ENCODE results near the gene DMXL2. TPM values are rescaled to one million over a fixed set of nuclear protein-coding genes. Genes with fewer than 3 reads are reported as not detected.
"Not testable (repeated sequence)": the region's sequence is repeated elsewhere in the genome, so short reads cannot be mapped to it uniquely, and the experiment has no call there.

The DMXL2 gene
- polyA plus RNA-seq, 1 donor = 66.9 TPM

- WGBS (ENCODE audit: insufficient coverage, low lambda C conversion rate) = 67% methylated on average over 3 of the region's 4 CpGs
- H3K4me3 ChIP-seq (ENCODE audit: low read length) = no peak overlapping the region
- DNase-seq = peak; percentile 66 to 67
- no peaks in the 10 kb centered on the region for H3K9me3 ChIP-seq (ENCODE audit: control insufficient read depth, low read depth, low read length)
- H3K27me3 ChIP-seq (ENCODE audit: control insufficient read depth, insufficient read depth, low read length) = no peaks in the 10 kb centered on the region
- H3K27ac ChIP-seq (ENCODE audit: low read length) = no peak overlapping the region
- no peaks in the 10 kb centered on the region for H3K4me1 ChIP-seq (ENCODE audit: control insufficient read depth, insufficient read depth, low read length)
- no peaks in the 10 kb centered on the region for H3K36me3 ChIP-seq (ENCODE audit: control insufficient read depth, insufficient read depth, low read length)
Measured at GRCh38 chr15:51649659-51650521, 27.3 kb upstream of the DMXL2 start.

DNA sequence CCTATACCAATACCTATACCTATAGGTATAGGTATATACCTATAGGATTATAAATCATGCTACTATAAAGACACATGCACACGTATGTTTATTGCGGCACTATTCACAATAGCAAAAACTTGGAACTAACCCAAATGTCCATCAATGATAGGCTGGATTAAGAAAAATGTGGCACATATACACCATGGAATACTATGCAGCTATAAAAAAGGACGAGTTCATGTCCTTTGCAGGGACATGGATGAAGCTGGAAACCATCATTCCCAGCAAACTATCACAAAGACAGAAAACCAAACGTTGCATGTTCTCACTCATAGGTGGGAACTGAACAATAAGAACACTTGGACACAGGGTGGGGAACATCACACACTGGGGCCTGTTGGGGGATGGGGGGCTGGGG, 26.1 kb upstream of the DMXL2 start:
- H3K36me3 ChIP-seq (ENCODE audit: control insufficient read depth, insufficient read depth, low read length); H3K27ac ChIP-seq (ENCODE audit: low read length); H3K27me3 ChIP-seq (ENCODE audit: control insufficient read depth, insufficient read depth, low read length); H3K4me3 ChIP-seq (ENCODE audit: low read length); DNase-seq; H3K9me3 ChIP-seq (ENCODE audit: control insufficient read depth, low read depth, low read length); H3K4me1 ChIP-seq (ENCODE audit: control insufficient read depth, insufficient read depth, low read length): not testable (repeated sequence)
- no CpG with 5 or more reads among the region's 4 CpGs for WGBS (ENCODE audit: insufficient coverage, low lambda C conversion rate)

- not testable (repeated sequence) for H3K27me3 ChIP-seq (ENCODE audit: control insufficient read depth, insufficient read depth, low read length); H3K4me3 ChIP-seq (ENCODE audit: low read length); H3K9me3 ChIP-seq (ENCODE audit: control insufficient read depth, low read depth, low read length); DNase-seq; H3K36me3 ChIP-seq (ENCODE audit: control insufficient read depth, insufficient read depth, low read length); H3K4me1 ChIP-seq (ENCODE audit: control insufficient read depth, insufficient read depth, low read length); H3K27ac ChIP-seq (ENCODE audit: low read length)
- WGBS (ENCODE audit: insufficient coverage, low lambda C conversion rate) = no CpG with 5 or more reads among the region's 1 CpG
Measured at GRCh38 chr15:51648101-51648500, 25.5 kb upstream of the DMXL2 start.

- Histone ChIP-seq H3K27ac (ENCODE audit: low read length) (peak overlapping the region; percentile 11), H3K4me3 (ENCODE audit: low read length) (no peak overlapping the region)
- 89% methylated on average over 1 of the region's 3 CpGs for whole genome bisulfite sequencing (ENCODE audit: insufficient coverage, low lambda C conversion rate)
Measured at GRCh38 chr15:51647128-51647562, 24.6 kb upstream of the DMXL2 start.

GRCh38 chr15:51642696-51643095, 20.1 kb upstream of the DMXL2 start:
- Histone ChIP-seq H3K27ac (ENCODE audit: low read length) (peak overlapping the region; percentile 2), H3K4me3 (ENCODE audit: low read length) (no peak overlapping the region), H3K27me3 (ENCODE audit: control insufficient read depth, insufficient read depth, low read length) (no peaks in the 10 kb centered on the region), H3K9me3 (ENCODE audit: control insufficient read depth, low read depth, low read length) (no peaks in the 10 kb centered on the region), H3K36me3 (ENCODE audit: control insufficient read depth, insufficient read depth, low read length) (no peaks in the 10 kb centered on the region), H3K4me1 (ENCODE audit: control insufficient read depth, insufficient read depth, low read length) (no peaks in the 10 kb centered on the region)
- peak in 1 of 2 donors; percentile 36 for DNase-seq
- no CpG with 5 or more reads among the region's 1 CpG for WGBS (ENCODE audit: insufficient coverage, low lambda C conversion rate)

More at GRCh38 chr15:51647128-51647562, 24.6 kb upstream of the DMXL2 start:
- Histone ChIP-seq H3K27me3 (ENCODE audit: control insufficient read depth, insufficient read depth, low read length) (no peaks in the 10 kb centered on the region), H3K36me3 (ENCODE audit: control insufficient read depth, insufficient read depth, low read length) (no peaks in the 10 kb centered on the region), H3K9me3 (ENCODE audit: control insufficient read depth, low read depth, low read length) (no peaks in the 10 kb centered on the region), H3K4me1 (ENCODE audit: control insufficient read depth, insufficient read depth, low read length) (no peaks in the 10 kb centered on the region)
- peak; percentile 33 to 65 for DNase-seq

GRCh38 chr15:51641490-51642130, 19.0 kb upstream of the DMXL2 start:
- DNase-seq = no peak
- no peaks in the 10 kb centered on the region for H3K27me3 ChIP-seq (ENCODE audit: control insufficient read depth, insufficient read depth, low read length)
- 35% methylated on average over 2 of the region's 4 CpGs for WGBS (ENCODE audit: insufficient coverage, low lambda C conversion rate)
- H3K9me3 ChIP-seq (ENCODE audit: control insufficient read depth, low read depth, low read length) = no peaks in the 10 kb centered on the region
- H3K36me3 ChIP-seq (ENCODE audit: control insufficient read depth, insufficient read depth, low read length) = no peaks in the 10 kb centered on the region
- no peak overlapping the region for H3K27ac ChIP-seq (ENCODE audit: low read length)
- no peak overlapping the region for H3K4me3 ChIP-seq (ENCODE audit: low read length)
- no peaks in the 10 kb centered on the region for H3K4me1 ChIP-seq (ENCODE audit: control insufficient read depth, insufficient read depth, low read length)

GRCh38 chr15:51634591-51635198, 12.1 kb upstream of the DMXL2 start:
- no peaks in the 10 kb centered on the region for H3K36me3 ChIP-seq (ENCODE audit: control insufficient read depth, insufficient read depth, low read length)
- no peak overlapping the region for H3K27ac ChIP-seq (ENCODE audit: low read length)
- H3K4me3 ChIP-seq (ENCODE audit: low read length) = no peak overlapping the region
- H3K4me1 ChIP-seq (ENCODE audit: control insufficient read depth, insufficient read depth, low read length) = no peaks in the 10 kb centered on the region
- no peak for DNase-seq
- WGBS (ENCODE audit: insufficient coverage, low lambda C conversion rate) = no CpG with 5 or more reads among the region's 3 CpGs
- no peaks in the 10 kb centered on the region for H3K9me3 ChIP-seq (ENCODE audit: control insufficient read depth, low read depth, low read length)
- no peaks in the 10 kb centered on the region for H3K27me3 ChIP-seq (ENCODE audit: control insufficient read depth, insufficient read depth, low read length)

- Histone ChIP-seq H3K36me3 (ENCODE audit: control insufficient read depth, insufficient read depth, low read length) (no peaks in the 10 kb centered on the region), H3K4me3 (ENCODE audit: low read length) (no peak overlapping the region), H3K9me3 (ENCODE audit: control insufficient read depth, low read depth, low read length) (no peaks in the 10 kb centered on the region), H3K27me3 (ENCODE audit: control insufficient read depth, insufficient read depth, low read length) (no peaks in the 10 kb centered on the region), H3K27ac (ENCODE audit: low read length) (no peak overlapping the region), H3K4me1 (ENCODE audit: control insufficient read depth, insufficient read depth, low read length) (peaks cover under 1% of the 10 kb centered on the region)
- no peak for DNase-seq
- no CpG with 5 or more reads among the region's 1 CpG for WGBS (ENCODE audit: insufficient coverage, low lambda C conversion rate)
Measured at GRCh38 chr15:51629612-51630011, 7.0 kb upstream of the DMXL2 start.

- Histone ChIP-seq H3K4me3 (ENCODE audit: low read length) (no peak overlapping the region), H3K9me3 (ENCODE audit: control insufficient read depth, low read depth, low read length) (no peaks in the 10 kb centered on the region), H3K27me3 (ENCODE audit: control insufficient read depth, insufficient read depth, low read length) (no peaks in the 10 kb centered on the region), H3K27ac (ENCODE audit: low read length) (no peak overlapping the region), H3K4me1 (ENCODE audit: control insufficient read depth, insufficient read depth, low read length) (peaks cover 9% of the 10 kb centered on the region), H3K36me3 (ENCODE audit: control insufficient read depth, insufficient read depth, low read length) (no peaks in the 10 kb centered on the region)
- DNase-seq = no peak
- 67% methylated on average over 1 of the region's 1 CpG for WGBS (ENCODE audit: insufficient coverage, low lambda C conversion rate)
Measured at GRCh38 chr15:51625236-51625635, 2.7 kb upstream of the DMXL2 start.

- peaks cover 9% of the 10 kb centered on the region for H3K4me1 ChIP-seq (ENCODE audit: control insufficient read depth, insufficient read depth, low read length)
- H3K4me3 ChIP-seq (ENCODE audit: low read length) = no peak overlapping the region
- peak overlapping the region; percentile 90 for H3K27ac ChIP-seq (ENCODE audit: low read length)
- no peaks in the 10 kb centered on the region for H3K9me3 ChIP-seq (ENCODE audit: control insufficient read depth, low read depth, low read length)
- DNase-seq = no peak
- H3K27me3 ChIP-seq (ENCODE audit: control insufficient read depth, insufficient read depth, low read length) = no peaks in the 10 kb centered on the region
- no peaks in the 10 kb centered on the region for H3K36me3 ChIP-seq (ENCODE audit: control insufficient read depth, insufficient read depth, low read length)
- no CpG with 5 or more reads among the region's 4 CpGs for WGBS (ENCODE audit: insufficient coverage, low lambda C conversion rate)
Measured at GRCh38 chr15:51624022-51624421, 1.5 kb upstream of the DMXL2 start.

Data from large intestine (tissue), 3 donors.